Colonic mucosa (tissue), 4 donors: ENCODE measurements around the gene TP53AIP1. TPM values are rescaled to one million over a fixed set of nuclear protein-coding genes. Genes with fewer than 3 reads are reported as not detected.

Source experiments
- DNase-seq: peaks from one replicate; pipeline ENCODE4 v3.0.0-alpha.2; 2020
- H3K27ac ChIP-seq: fragments of 200-600 bp; one replicate; pipeline ENCODE4 v1.8.0; 2021
- H3K27me3 ChIP-seq: fragments of 200-600 bp; one replicate; pipeline ENCODE4 v1.8.0; 2021
- H3K36me3 ChIP-seq: fragments of 200-600 bp; one replicate; pipeline ENCODE4 v1.8.0; 2021
- H3K4me1 ChIP-seq: fragments of 200-600 bp; one replicate; pipeline ENCODE4 v1.8.0; 2021; ENCODE audit warnings: mild to moderate bottlenecking
- H3K4me3 ChIP-seq: fragments of 200-600 bp; one replicate; pipeline ENCODE4 v1.8.0; 2021
- H3K9ac ChIP-seq, 2 donors: one replicate each; pipeline ENCODE4 v1.7.0; 2013; ENCODE audit warnings: control low read depth in 2 of 2, low read depth in 2 of 2, low read length in 2 of 2
- H3K9me3 ChIP-seq: fragments of 200-600 bp; one replicate; pipeline ENCODE4 v1.8.0; 2021
- CTCF ChIP-seq: fragments of 200-600 bp; IDR thresholded peaks from one replicate; pipeline ENCODE4 v1.8.0; 2022; ENCODE audit warnings: antibody characterized with exemption, mild to moderate bottlenecking
- intact Hi-C: fragments of 100-400 bp; cut with DNase I; formaldehyde crosslinking; loops from one replicate; pipeline ENCODE4 v1.14.1; 2022
- total RNA-seq, 2 donors: library from RNA; stranded (reverse); fragmentation: NEBNext Ultra II Directional in 1 of 2; extraction: Animal tissue kit (Norgen Biotek cat#: 25700) in 1 of 2; gene quantifications; one replicate each; pipeline ENCODE4 v1.2.1, GENCODE V29; 2021
- donor health status: healthy.
- donor health status: DM: no; HTN: no; CAD: no.
- donor health status: DM: no; HTN: no; CAD: no.

TP53AIP1 gene
- total RNA-seq, 2 donors from 2014 or later = 0.12 to 0.19 TPM

GRCh38 chr11:128963744-128964325 lies 21.2 kb upstream of the TP53AIP1 start:
- TF ChIP-seq CTCF = no peak
- Histone ChIP-seq H3K9ac (no peak overlapping the region), H3K27me3 (no peaks in the 10 kb centered on the region), H3K4me1 (no peaks in the 10 kb centered on the region), H3K36me3 (peaks cover 2% of the 10 kb centered on the region), H3K4me3 (no peak overlapping the region), H3K9me3 (no peaks in the 10 kb centered on the region), H3K27ac (no peak overlapping the region)
- DNase-seq = no peak
- intact Hi-C loops = no loop called here

GRCh38 chr11:128962896-128963295 lies 20.2 kb upstream of the TP53AIP1 start:
- intact Hi-C loops = no loop called here

GRCh38 chr11:128961645-128962044 lies 19.0 kb upstream of the TP53AIP1 start:
- no peak for DNase-seq
- no peaks in the 10 kb centered on the region for H3K27me3 ChIP-seq
- intact Hi-C loops = no loop called here
- no peaks in the 10 kb centered on the region for H3K36me3 ChIP-seq
- H3K4me3 ChIP-seq = no peak overlapping the region
- no peaks in the 10 kb centered on the region for H3K9me3 ChIP-seq
- H3K27ac ChIP-seq = no peak overlapping the region
- no peaks in the 10 kb centered on the region for H3K4me1 ChIP-seq
- H3K9ac ChIP-seq = no peak overlapping the region
- no peak for TF ChIP-seq CTCF

More at GRCh38 chr11:128962896-128963295, 20.2 kb upstream of the TP53AIP1 start:
- no peak for DNase-seq
- Histone ChIP-seq H3K27me3 (no peaks in the 10 kb centered on the region), H3K4me1 (no peaks in the 10 kb centered on the region), H3K9me3 (no peaks in the 10 kb centered on the region), H3K4me3 (no peak overlapping the region), H3K9ac (no peak overlapping the region), H3K36me3 (no peaks in the 10 kb centered on the region), H3K27ac (no peak overlapping the region)
- no peak for TF ChIP-seq CTCF

- H3K4me1 ChIP-seq = no peaks in the 10 kb centered on the region
- intact Hi-C loops = loop anchor here (2.0 kb wide), 1 partner anchor 72 kb away; no protein-coding TSS in a partner anchor
- no peak overlapping the region for H3K4me3 ChIP-seq
- no peaks in the 10 kb centered on the region for H3K27me3 ChIP-seq
- TF ChIP-seq CTCF = no peak
- H3K9me3 ChIP-seq = no peaks in the 10 kb centered on the region
- no peak overlapping the region for H3K27ac ChIP-seq
- no peak overlapping the region for H3K9ac ChIP-seq
- no peak for DNase-seq
- no peaks in the 10 kb centered on the region for H3K36me3 ChIP-seq
Observed at GRCh38 chr11:128957202-128957482, 14.5 kb upstream of the TP53AIP1 start.

- H3K4me3 ChIP-seq = no peak overlapping the region
- DNase-seq = peak; percentile 60
- H3K9ac ChIP-seq = no peak overlapping the region
- H3K27ac ChIP-seq = no peak overlapping the region
- no peaks in the 10 kb centered on the region for H3K4me1 ChIP-seq
- TF ChIP-seq CTCF = peak; percentile 50
- H3K36me3 ChIP-seq = no peaks in the 10 kb centered on the region
- intact Hi-C loops = loop anchor here (2.0 kb wide), 1 partner anchor 72 kb away; no protein-coding TSS in a partner anchor
- H3K27me3 ChIP-seq = no peaks in the 10 kb centered on the region
- no peaks in the 10 kb centered on the region for H3K9me3 ChIP-seq
Observed at GRCh38 chr11:128956401-128957201, 13.9 kb upstream of the TP53AIP1 start.
